Common myeloid progenitor, CD34-positive (primary cell): ENCODE results near the gene NELFA.

Experiments used
- CTCF ChIA-PET: fragments of 350-600 bp; sonication (Branson Sonifier 250); formaldehyde crosslinking; loops from one replicate; lab custom pipeline; 2021; ENCODE audit warnings: antibody characterized with exemption; lab: Charles Lee
- POLR2A ChIA-PET: fragments of 350-600 bp; sonication (Branson Sonifier 250); formaldehyde crosslinking; loops from one replicate; lab custom pipeline; 2021; ENCODE audit warnings: antibody characterized with exemption; lab: Charles Lee
- DNase-seq, 3 donors: peaks; one replicate each; pipeline versions ENCODE4 v3.0.0 to v3.0.0-alpha.2; 2013
- H3K27ac ChIP-seq, 2 experiments: 1 replicate in 1 of 2; 2 replicates in 1 of 2; pipeline ENCODE4 v1.7.0; 2013; ENCODE audit warnings: inconsistent platforms in 2 of 2, low read length in 2 of 2, mild to moderate bottlenecking in 2 of 2, low read depth in 1 of 2, moderate library complexity in 1 of 2; ENCODE audit not compliant: severe bottlenecking in 2 of 2, insufficient read depth in 1 of 2, poor library complexity in 1 of 2
- H3K27me3 ChIP-seq, 5 experiments: replicated peaks in 2 of 5; 1 replicate in 3 of 5; 2 replicates in 2 of 5; pipeline versions ENCODE4 v1.6.1 to v1.7.0; 2013; ENCODE audit warnings: low read length in 4 of 5, mild to moderate bottlenecking in 2 of 5, moderate library complexity in 2 of 5, inconsistent platforms in 1 of 5; ENCODE audit not compliant: insufficient read depth in 5 of 5, control insufficient read depth in 4 of 5
- H3K36me3 ChIP-seq, 4 experiments: 1 replicate in 2 of 4; 2 replicates in 2 of 4; pipeline versions ENCODE4 v1.6.1 to v1.7.0; 2013; ENCODE audit warnings: low read length in 3 of 4, control low read depth in 1 of 4, mild to moderate bottlenecking in 1 of 4; ENCODE audit not compliant: control insufficient read depth in 4 of 4, insufficient read depth in 4 of 4
- H3K4me1 ChIP-seq, 4 experiments: 1 replicate in 3 of 4; 2 replicates in 1 of 4; pipeline versions ENCODE4 v1.6.1 to v1.7.1; 2013; ENCODE audit warnings: low read length in 3 of 4, mild to moderate bottlenecking in 3 of 4, control low read depth in 1 of 4, inconsistent platforms in 1 of 4, moderate library complexity in 1 of 4; ENCODE audit not compliant: control insufficient read depth in 4 of 4, insufficient read depth in 4 of 4; ENCODE audit errors: control extremely low read depth in 1 of 4
- H3K4me3 ChIP-seq, 7 experiments: 1 replicate in 4 of 7; 2 replicates in 3 of 7; pipeline versions ENCODE4 v1.5.1 to v1.7.0; 2013; ENCODE audit warnings: mild to moderate bottlenecking in 7 of 7, low read length in 6 of 7, moderate library complexity in 6 of 7, inconsistent platforms in 2 of 7, low read depth in 2 of 7, control low read depth in 1 of 7; ENCODE audit not compliant: insufficient read depth in 4 of 7, control insufficient read depth in 1 of 7; ENCODE audit errors: extremely low read depth in 1 of 7
- H3K9me3 ChIP-seq, 5 experiments: 1 replicate in 4 of 5; 2 replicates in 1 of 5; pipeline versions ENCODE4 v1.6.1 to v1.7.1; 2013; ENCODE audit warnings: low read length in 4 of 5, mild to moderate bottlenecking in 2 of 5, inconsistent platforms in 1 of 5, low read depth in 1 of 5, moderate library complexity in 1 of 5; ENCODE audit not compliant: control insufficient read depth in 4 of 5, insufficient read depth in 2 of 5; ENCODE audit errors: control extremely low read depth in 1 of 5
- WGBS: methylation state at CpG from one replicate; pipeline ENCODE4 v1.1.5; 2013; ENCODE audit not compliant: insufficient coverage; 5-methylcytosine and 5-hydroxymethylcytosine counted together

NELFA gene

GRCh38 chr4:1972414-1972813 is 36.4 kb downstream of the NELFA start:
- Histone ChIP-seq H3K27ac (no peak overlapping the region), H3K9me3 (no peaks in the 10 kb centered on the region), H3K36me3 (peaks cover 14 to 94% (median 72%) of the 10 kb centered on the region in 4 experiments), H3K27me3 (no peaks in the 10 kb centered on the region), H3K4me1 (no peaks in the 10 kb centered on the region), H3K4me3 (no peak overlapping the region)
- DNase-seq, result no peak
- 100% methylated on average over 5 of the region's 10 CpGs for WGBS
- ChIA-PET CTCF (no interaction called here), POLR2A (no interaction called here)

DNA sequence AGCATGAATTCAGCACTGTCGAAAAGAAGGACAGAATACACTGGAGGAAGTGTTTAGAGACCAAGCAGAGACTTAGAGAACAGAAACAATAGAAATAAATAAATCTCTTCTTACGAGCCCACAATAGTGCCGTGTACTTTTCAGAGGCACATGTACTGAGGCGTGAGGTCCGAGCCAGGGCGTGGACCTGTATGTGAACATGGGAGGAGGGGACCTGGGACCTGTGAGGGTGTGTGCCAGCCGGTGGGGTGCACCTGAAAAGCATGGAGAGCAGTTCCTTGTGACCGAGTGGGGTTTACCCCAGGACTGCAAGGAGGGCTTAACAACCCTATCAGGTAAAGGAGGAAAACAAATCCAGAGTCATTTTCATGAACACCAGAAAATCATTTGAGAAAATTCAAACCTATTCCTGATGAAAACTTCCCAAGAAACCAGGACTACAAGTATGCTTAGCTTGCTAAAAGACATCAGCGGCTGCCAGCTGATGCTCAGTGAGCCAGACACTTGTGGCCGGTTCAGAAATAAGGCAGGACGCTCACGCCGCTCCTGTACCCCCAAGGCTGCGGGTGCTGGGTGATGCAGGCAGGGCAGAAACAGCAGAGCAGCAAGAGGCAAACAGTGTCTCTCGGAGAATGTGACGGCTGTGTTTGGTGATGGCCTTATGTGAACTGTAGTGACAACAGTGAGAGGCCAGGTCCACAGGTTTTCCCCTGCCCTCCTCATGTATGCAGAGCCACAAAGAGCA is 37.1 kb downstream of the NELFA start:
- ChIA-PET POLR2A (no interaction called here), CTCF (no interaction called here)
- H3K4me1 ChIP-seq, result no peaks in the 10 kb centered on the region
- H3K27me3 ChIP-seq, result no peaks in the 10 kb centered on the region
- no peak overlapping the region for H3K27ac ChIP-seq
- peaks cover 14 to 89% (median 66%) of the 10 kb centered on the region in 4 experiments for H3K36me3 ChIP-seq
- H3K9me3 ChIP-seq, result no peaks in the 10 kb centered on the region
- DNase-seq, result no peak
- WGBS, result 98% methylated on average over 14 of the region's 16 CpGs
- no peak overlapping the region for H3K4me3 ChIP-seq

DNA sequence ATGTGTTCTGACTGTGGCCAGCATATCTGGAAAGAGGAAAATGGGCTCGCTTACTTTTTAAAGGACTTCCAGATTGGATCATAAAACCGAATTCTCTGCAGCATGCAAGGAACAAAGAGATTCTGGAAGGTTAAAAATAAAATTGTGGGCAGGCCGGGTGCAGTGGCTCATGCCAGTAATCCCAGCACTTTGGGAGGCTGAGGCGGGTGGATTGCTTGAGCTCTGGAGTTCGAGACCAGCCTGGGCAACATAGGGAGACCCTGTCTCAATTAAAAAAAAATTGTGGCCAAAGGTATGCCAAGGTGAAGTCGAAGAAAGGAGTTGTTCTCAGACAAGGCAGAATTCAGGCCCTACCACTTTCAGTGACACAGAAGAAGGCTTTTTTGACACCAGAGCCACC is 37.8 kb downstream of the NELFA start:
- Histone ChIP-seq H3K36me3 (peaks cover 16 to 82% (median 60%) of the 10 kb centered on the region in 4 experiments), H3K9me3 (no peaks in the 10 kb centered on the region), H3K27me3 (no peaks in the 10 kb centered on the region), H3K27ac (no peak overlapping the region), H3K4me3 (no peak overlapping the region), H3K4me1 (no peaks in the 10 kb centered on the region)
- POLR2A ChIA-PET, result no interaction called here
- CTCF ChIA-PET, result no interaction called here
- 97% methylated on average over 6 of the region's 6 CpGs for WGBS
- DNase-seq, result no peak

DNA sequence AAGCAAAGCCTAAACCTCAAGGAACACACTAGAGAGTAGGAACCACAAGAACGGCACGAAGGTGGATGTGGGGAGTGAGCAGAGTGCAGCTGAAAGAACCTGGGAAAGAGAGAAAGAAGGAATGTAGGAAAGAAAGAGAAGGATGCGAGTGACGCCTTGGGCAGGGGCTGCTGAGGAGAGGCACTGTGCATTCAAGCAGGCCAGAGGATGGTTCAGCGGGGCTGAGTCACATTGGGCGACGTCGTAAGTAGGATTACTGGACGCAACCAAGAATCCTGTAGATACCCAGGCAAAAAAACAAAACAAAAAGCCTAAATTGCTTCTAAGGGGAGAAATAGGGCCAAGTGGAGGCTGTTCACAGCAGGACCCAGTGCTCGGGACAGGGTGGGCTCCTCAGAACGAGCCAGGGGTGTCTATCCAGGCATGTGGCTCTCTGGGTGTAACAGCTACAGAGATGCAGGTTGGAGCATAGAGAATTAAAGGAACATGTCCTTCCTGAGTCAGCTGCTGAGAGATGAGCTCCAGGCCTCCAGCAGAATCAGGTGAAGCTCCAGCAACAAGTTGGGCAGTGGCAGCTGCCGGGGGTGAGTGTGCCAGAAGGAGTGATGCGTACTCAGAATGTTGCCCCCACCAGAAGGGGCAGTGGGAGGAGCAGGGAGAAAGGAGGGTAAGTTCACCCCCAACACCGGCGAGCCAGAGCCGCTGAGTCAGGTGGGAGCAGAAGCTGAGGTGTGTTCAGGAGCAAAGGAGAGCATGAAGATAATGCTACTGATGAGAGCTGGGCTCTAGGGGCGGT is 38.6 kb downstream of the NELFA start:
- H3K27me3 ChIP-seq, result no peaks in the 10 kb centered on the region
- no peak for DNase-seq
- 99% methylated on average over 17 of the region's 17 CpGs for WGBS
- ChIA-PET CTCF (no interaction called here), POLR2A (interaction anchor here (0.6 kb wide), 1 partner anchor 110 kb away, joined by 4 read pairs; no protein-coding TSS in a partner anchor)
- no peaks in the 10 kb centered on the region for H3K9me3 ChIP-seq
- H3K36me3 ChIP-seq, result peaks cover 22 to 82% (median 57%) of the 10 kb centered on the region in 4 experiments
- H3K27ac ChIP-seq, result no peak overlapping the region
- H3K4me1 ChIP-seq, result no peaks in the 10 kb centered on the region
- no peak overlapping the region for H3K4me3 ChIP-seq

DNA sequence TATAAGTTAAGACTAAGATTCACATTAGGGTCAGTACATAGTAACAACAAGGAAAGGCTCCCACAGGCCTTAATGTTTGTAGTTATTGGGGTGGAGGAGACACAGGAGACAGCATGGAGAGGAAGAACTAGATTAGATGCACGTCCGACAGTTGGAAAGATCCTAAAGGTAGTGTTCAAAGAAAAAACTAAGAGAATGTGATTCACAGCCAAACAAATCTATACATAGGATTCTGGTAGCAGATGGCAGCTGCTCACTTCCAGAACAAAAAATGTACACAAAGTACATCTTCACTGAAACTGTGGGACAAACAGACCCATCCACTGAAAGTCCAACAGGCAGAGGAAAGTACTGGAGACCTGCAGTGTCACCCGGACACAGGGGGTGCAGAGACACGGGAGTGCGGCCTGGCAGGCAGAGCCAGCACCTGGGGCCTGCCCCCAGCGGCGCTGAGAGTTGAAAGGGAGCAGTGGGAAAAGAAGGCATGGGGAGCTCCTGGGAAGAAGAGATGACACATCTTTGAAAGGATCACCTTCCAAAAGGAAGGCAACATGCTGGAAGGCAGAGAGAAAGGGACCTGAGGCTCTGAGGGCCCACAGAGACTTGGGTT is 40.0 kb downstream of the NELFA start:
- Histone ChIP-seq H3K27ac (no peak overlapping the region), H3K4me3 (no peak overlapping the region), H3K4me1 (no peaks in the 10 kb centered on the region), H3K36me3 (peaks cover 25 to 84% (median 57%) of the 10 kb centered on the region in 4 experiments), H3K27me3 (no peaks in the 10 kb centered on the region), H3K9me3 (no peaks in the 10 kb centered on the region)
- 100% methylated on average over 3 of the region's 7 CpGs for WGBS
- no peak for DNase-seq
- ChIA-PET POLR2A (no interaction called here), CTCF (no interaction called here)

GRCh38 chr4:1967512-1968149 is 41.1 kb downstream of the NELFA start:
- no peak overlapping the region for H3K4me3 ChIP-seq
- POLR2A ChIA-PET, result no interaction called here
- no peaks in the 10 kb centered on the region for H3K4me1 ChIP-seq
- 100% methylated on average over 1 of the region's 5 CpGs for WGBS
- peaks cover 31 to 85% (median 61%) of the 10 kb centered on the region in 4 experiments for H3K36me3 ChIP-seq
- H3K27ac ChIP-seq, result no peak overlapping the region
- DNase-seq, result no peak
- CTCF ChIA-PET, result no interaction called here
- no peaks in the 10 kb centered on the region for H3K9me3 ChIP-seq
- H3K27me3 ChIP-seq, result no peaks in the 10 kb centered on the region
